Sciatic nerve (tissue), 2 donors: ENCODE measurements around the gene IRF1. TPM values are rescaled to one million over a fixed set of nuclear protein-coding genes. Genes with fewer than 3 reads are reported as not detected.

Experiments
- ATAC-seq: fragments of 200-7000 bp; cut with Tn5 transposase; one replicate; pipeline ENCODE4 v1.9.1; 2020; ENCODE audit warnings: mild to moderate bottlenecking, moderate library complexity
- DNase-seq: peaks from one replicate; pipeline ENCODE4 v3.0.0-alpha.2; 2020; ENCODE audit warnings: low spot score
- intact Hi-C: fragments of 100-400 bp; cut with DNase I; formaldehyde crosslinking; loops from one replicate; pipeline ENCODE4 v1.14.2; 2022
- total RNA-seq: library from RNA; stranded (reverse); fragmentation: NEBNext Ultra II Directional; extraction: Animal tissue kit (Norgen Biotek cat#: 25700); gene quantifications from one replicate; pipeline ENCODE4 v1.2.1, GENCODE V29; 2021
- donor health status: DM: no; HTN: no; CAD: no.
- donor health status: DM: no; HTN: no; CAD: no.

The IRF1 gene
- total RNA-seq, 1 donor from 2014 or later = 52.2 TPM

DNA sequence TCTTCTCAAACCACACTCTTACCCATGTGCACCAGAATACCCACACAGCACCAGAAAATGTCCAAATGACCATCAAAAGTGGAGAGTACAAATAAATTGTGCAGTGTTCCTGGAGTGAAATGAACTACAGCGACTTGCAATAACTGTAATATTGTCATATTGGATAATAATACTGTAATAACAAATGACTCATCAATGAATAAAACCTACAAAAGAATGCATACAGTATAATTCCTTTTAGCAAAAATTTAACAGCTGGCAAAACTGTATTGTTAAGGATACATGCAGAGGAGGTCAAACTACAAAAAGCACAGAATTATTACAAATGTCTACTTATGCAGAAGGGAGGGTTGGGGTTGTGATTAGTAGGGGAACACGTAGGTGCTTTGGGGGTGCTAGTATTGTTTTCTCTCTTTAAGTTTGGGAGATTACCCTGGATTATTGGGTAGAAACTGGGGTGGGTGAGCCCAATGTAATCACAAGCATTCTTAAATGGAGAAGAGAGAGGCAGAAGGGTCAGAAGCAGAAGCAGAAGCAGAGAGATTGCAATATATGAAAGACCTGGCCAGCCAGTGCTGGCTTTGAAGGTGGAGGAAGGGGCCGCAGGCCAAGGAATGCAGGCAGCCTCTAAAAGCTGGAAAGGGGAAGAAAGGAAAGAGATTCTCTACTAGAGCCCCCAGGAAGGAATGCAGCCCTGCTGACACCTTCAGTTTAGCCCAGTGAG is 21.8 kb downstream of the IRF1 start:
- ATAC-seq (no peak), DNase-seq (peak; percentile 15)
- intact Hi-C loops = no loop called here

DNA sequence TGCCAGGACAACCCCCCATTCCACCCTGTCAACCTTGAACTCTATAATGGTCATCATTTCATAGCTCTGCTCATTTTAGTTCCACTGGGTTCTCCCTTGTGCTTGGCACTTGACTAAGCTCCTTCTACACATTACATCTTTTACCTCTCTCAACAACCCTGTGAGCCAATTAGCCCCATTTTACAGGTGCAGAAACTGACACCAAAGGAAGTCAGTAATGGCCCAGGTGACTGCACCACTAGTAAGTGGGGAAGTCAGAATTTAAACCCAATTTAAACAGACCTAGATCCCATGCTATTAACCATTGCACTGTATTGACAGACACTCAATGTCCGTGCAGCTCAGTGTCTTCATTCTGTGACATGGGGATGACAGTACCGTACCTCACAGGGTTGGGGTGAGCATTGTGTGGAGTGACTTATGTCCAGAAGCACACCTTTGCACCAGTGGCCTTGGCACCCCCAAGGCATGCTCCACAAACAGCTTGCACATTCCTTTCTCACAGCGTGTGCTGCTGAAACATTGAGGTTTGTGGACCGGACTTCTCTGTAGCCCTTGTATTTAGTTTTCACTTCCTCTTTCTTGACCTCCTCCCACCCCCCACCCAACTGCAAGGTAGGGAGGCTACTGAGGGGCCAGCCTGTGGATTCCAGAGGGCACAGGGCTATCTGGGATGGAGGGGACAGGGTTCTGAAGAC is 23.1 kb downstream of the IRF1 start:
- DNase-seq (peak; percentile 34), ATAC-seq (no peak)
- intact Hi-C loops = no loop called here

DNA sequence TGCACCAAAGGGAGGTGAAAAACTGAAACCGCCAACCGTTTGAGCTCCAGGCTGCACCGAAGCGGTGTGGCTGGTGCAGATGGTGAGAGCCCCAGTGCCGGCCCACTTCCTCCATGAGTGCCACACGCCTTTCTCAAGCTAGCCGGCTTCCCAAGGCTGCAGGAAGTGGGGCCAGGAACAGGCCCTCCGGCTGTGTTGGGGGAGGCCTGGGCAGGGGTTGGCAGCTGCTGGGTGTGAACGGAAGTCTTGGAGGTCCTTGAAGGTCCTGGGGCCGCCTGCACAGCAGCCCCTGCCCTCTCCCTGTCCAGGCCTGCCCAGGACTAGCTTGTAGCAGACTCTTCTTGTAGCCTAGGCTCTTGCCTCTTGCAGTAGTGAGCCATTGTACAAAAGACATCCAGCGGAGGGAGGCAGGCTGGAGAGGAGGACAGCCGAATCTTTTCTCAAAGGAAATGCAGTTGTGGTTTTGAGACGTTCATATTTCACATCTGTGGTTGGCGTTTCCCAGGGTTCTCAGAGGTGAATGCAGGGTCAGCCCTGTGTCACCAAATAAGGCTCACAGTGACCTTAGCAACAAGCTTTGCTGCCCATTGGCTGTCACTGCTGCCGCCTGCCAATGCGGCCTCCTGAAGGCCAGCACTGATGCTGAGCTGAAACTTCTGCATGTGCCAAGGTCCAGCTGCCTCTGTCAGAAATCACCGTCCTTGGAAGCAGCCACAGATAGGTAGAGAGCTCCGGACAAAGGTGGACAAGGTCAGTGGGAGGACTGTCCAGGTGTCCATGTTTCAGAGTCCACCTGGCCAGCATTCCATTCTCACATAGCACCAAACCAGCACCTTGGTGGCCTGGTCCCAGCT is 23.9 kb downstream of the IRF1 start:
- DNase-seq (peak; percentile 57), ATAC-seq (peak; percentile 62)
- intact Hi-C loops = no loop called here

DNA sequence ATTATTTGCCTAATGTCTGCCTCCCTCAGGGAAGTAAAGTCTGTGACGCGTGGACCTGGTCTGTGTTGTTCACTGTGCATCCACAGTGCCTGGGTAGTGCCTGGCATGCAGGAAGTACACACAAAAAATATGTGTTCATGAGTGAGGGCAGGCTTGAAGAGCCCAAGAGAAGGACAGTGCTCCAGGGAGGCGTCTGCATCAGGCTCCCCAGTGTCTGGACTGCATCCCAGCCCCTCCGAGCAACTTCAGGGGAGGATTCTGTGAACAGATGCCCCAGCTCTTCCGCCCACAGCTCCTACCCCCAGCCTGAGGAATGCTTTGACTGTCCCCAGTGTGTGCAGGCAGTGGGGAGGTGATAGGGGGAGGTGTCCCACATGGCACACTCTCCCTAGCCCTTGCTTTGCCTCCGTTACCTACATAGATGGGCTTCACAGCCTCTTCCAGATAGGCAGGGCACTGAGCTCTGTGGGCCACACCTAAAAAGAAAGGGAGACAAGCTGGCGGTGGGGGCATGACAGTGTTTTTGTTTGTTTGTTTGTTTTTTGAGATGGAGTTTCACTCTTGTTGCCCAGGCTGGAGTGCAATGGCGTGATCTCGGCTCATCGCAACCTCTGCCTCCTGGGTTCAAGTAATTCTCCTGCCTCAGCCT is 25.4 kb downstream of the IRF1 start:
- intact Hi-C loops = no loop called here
- peak; percentile 46 for DNase-seq
- no peak for ATAC-seq

GRCh38 chr5:132464156-132464939 is 26.2 kb downstream of the IRF1 start:
- intact Hi-C loops = no loop called here
- ATAC-seq = peak; percentile 6
- DNase-seq = peak; percentile 52

DNA sequence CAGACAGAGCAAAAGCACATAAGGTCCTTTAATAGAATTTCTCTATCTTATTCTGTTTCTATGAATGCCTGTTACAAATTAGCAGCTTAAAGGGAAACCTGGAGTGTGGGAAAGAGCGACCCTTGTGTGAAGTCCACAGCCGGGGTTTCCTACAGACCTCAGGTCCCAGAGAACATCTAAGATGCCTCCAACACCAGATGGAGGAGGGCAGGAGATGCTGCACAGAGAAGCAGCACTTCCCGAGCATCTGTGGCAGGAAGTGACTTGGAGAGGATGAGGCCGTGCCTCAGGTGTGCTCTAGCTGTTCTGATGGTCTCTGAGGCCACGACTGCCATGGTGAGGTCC is 26.8 kb downstream of the IRF1 start:
- intact Hi-C loops = no loop called here
- DNase-seq (no peak), ATAC-seq (no peak)

- intact Hi-C loops = no loop called here
- DNase-seq = no peak
- ATAC-seq = no peak
These were observed 27.5 kb downstream of the IRF1 start for GRCh38 chr5:132462856-132463745.

DNA sequence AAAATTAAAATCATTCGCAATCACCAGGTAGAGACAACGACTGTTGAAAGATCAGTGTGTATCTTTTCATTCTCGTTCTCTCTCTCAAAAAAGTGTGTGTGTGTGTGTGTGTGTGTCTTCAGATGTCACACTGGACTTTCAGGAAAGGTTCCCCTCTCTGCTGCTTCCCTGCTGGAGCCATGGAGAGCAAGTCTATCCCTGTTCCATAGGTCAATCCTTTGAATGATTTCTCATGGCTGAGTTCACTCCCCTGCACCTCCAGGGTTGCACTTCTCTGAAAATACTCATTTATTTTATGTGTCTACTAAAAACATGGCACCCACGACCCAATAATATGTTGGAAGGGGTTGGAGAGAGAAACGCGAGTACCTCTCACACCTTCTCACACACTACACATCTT is 28.2 kb downstream of the IRF1 start:
- no peak for ATAC-seq
- no peak for DNase-seq
- intact Hi-C loops = no loop called here

- no peak for ATAC-seq
These were observed 29.0 kb downstream of the IRF1 start for GRCh38 chr5:132461569-132462070.

DNA sequence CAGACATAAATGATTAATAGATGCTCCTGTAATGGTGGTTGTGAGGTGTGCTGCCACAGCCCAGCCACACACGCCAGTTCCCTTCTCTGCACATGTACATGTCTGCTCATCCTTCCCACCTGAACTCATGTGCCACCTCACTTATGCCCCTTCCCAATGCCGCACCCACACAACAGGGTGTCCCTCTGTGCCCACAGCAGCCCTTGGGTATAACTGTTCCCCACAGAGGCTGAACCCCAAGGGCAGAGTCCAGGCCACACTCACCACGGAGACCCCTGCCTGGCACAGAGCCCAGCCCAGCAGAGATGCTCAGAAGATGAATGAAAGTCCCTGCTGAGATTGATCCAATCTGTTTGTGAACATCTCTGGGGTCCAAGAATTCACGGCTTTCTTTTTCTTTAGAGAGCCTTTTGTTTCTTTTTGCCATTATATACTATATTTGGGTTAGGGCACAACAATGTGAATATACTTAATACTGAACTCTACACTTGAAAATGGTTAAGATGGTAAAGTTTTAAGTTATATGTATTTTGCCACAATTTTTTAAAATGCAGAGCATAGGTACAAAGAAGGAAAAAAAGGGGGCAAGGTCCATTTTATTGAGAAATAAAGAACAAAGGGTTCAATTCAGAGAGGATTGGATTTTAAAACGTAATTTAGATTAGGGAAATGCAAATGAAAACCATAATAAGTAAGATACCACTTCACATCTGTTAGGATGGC is 29.6 kb downstream of the IRF1 start:
- ATAC-seq = no peak
- peak; percentile 52 for DNase-seq
- intact Hi-C loops = no loop called here

More at GRCh38 chr5:132461569-132462070, 29.0 kb downstream of the IRF1 start:
- intact Hi-C loops = no loop called here
- no peak for DNase-seq

GRCh38 chr5:132459983-132460838 is 30.4 kb downstream of the IRF1 start:
- intact Hi-C loops = no loop called here
- peak; percentile 56 for DNase-seq
- ATAC-seq = peak; percentile 21

DNA sequence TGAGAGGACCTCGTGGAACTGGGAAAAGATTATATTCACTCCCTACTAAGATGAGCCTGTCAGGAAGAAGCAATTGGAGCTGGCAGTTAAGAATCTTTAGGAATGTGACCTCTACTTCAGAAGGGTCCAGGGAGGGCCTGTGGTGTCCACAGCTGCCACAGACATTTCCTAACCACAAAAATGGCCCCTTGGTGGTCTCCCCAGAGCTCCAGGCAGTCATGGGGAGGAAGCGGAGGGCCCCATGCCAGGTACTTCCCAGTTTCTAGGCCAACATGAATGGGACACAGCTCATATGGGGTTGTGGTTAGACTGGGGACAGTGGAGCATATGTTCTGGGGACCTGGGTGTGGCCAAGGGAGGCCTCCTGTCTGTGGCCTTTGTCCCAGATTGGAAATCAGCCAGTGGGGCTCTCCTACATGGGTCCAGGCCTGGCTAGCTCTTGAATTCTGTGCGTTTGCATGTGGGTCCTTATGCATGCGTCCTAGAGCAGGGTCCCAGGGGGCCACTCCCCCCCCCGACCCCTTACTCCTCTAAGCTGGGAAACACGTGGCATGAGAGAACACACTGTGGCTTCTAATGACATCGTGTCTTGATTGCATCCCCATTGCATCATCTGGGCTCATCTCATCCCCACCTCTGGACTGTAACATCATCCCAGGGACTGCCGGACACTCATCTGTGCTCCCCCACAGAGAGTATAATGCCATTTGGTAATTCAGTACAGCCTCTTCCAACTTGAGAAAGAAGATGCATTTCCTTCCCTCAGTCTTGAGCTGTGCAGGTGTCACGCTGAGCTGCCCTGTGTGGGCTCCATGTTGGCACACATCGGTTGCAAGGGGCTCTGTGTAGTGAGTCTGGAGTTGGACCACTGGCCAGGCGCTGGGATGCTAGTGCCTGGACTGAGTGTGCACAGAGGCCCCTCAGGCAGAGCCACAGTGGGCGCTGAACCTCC is 31.3 kb downstream of the IRF1 start:
- DNase-seq = peak; percentile 50
- intact Hi-C loops = no loop called here
- no peak for ATAC-seq

DNA sequence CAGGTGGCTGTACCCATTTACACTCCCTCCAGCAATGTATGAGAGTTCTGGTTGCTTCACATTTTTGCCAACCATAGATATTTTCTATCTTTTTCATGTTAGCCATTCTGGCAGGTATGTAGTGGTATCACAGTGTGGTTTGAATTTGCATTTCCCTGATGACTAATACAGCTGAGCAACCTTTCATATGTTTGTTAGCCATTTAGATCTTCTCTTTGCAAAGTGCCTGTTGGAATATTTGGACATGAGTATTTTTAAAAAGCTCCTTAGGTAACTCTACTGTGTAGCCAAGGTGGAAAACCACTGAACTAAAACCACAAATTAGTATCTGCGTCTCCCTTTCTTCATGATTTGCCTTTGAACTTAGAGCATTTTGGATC is 31.9 kb downstream of the IRF1 start:
- no peak for DNase-seq
- intact Hi-C loops = no loop called here
- no peak for ATAC-seq

- intact Hi-C loops = no loop called here
- ATAC-seq = no peak
- DNase-seq = no peak
These were observed 32.4 kb downstream of the IRF1 start for GRCh38 chr5:132458226-132458560.
